Muscle layer of colon (tissue), 2 donors: ENCODE results near the gene FOXL3.

ENCODE experiments used
- H3K27ac ChIP-seq: one replicate; pipeline ENCODE4 v1.7.0; 2013; ENCODE audit warnings: low read depth, mild to moderate bottlenecking, low read length, moderate library complexity
- H3K27me3 ChIP-seq, 2 donors: one replicate each; pipeline ENCODE4 v1.7.0; 2013; ENCODE audit warnings: low read length in 2 of 2, mild to moderate bottlenecking in 2 of 2; ENCODE audit not compliant: insufficient read depth in 2 of 2, control insufficient read depth in 1 of 2
- H3K36me3 ChIP-seq: one replicate; pipeline ENCODE4 v1.7.0; 2013; ENCODE audit warnings: mild to moderate bottlenecking, low read length; ENCODE audit not compliant: insufficient read depth
- H3K4me1 ChIP-seq: one replicate; pipeline ENCODE4 v1.7.0; 2013; ENCODE audit warnings: mild to moderate bottlenecking, low read length; ENCODE audit not compliant: insufficient read depth
- H3K4me3 ChIP-seq, 2 donors: one replicate each; pipeline ENCODE4 v1.7.0; 2013; ENCODE audit warnings: low read length in 2 of 2, low read depth in 1 of 2, mild to moderate bottlenecking in 1 of 2, moderate library complexity in 1 of 2
- H3K9ac ChIP-seq: one replicate; pipeline ENCODE4 v1.7.0; 2013; ENCODE audit warnings: low read length
- H3K9me3 ChIP-seq: one replicate; pipeline ENCODE4 v1.7.0; 2013; ENCODE audit warnings: mild to moderate bottlenecking, low read length
- donor health status: abdominal sarcoma.
- donor health status: Adenocarcinoma of cecum.

Gene FOXL3

GRCh38 chr7:311131-311680 is 21.2 kb downstream of the FOXL3 start:
- no peak overlapping the region for H3K9ac ChIP-seq

DNA sequence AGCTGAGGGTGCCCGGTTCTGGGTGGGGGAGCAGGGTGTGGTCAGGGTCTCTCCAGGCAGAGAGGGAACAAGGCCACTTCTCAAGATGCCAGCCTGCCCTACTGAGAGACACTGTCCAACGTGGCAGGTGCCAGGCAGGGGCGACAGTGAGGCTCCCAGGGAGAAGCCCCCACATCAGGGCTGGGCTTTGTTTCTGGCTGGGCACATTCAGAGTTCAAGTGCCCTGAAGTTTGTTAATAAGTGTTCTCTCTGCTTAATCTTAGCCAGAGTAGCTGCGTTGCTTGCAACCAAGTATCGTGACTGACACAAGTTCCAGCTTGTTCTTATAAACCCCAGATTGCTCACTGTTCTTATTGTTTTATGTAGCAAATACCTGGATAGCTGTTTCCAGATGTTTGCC is 21.8 kb downstream of the FOXL3 start:
- no peaks in the 10 kb centered on the region for H3K4me1 ChIP-seq
- H3K9me3 ChIP-seq = peaks cover 3% of the 10 kb centered on the region
- no peaks in the 10 kb centered on the region for H3K27me3 ChIP-seq
- H3K36me3 ChIP-seq = no peaks in the 10 kb centered on the region
- no peak overlapping the region for H3K4me3 ChIP-seq
- no peak overlapping the region for H3K9ac ChIP-seq
- no peak overlapping the region for H3K27ac ChIP-seq

More at GRCh38 chr7:311131-311680, 21.2 kb downstream of the FOXL3 start:
- no peaks in the 10 kb centered on the region for H3K27me3 ChIP-seq
- H3K4me1 ChIP-seq = no peaks in the 10 kb centered on the region
- H3K4me3 ChIP-seq = no peak overlapping the region
- H3K27ac ChIP-seq = no peak overlapping the region
- peaks cover 3% of the 10 kb centered on the region for H3K9me3 ChIP-seq
- H3K36me3 ChIP-seq = no peaks in the 10 kb centered on the region

GRCh38 chr7:312424-312823 is 22.5 kb downstream of the FOXL3 start:
- H3K4me1 ChIP-seq = no peaks in the 10 kb centered on the region
- no peaks in the 10 kb centered on the region for H3K27me3 ChIP-seq
- H3K9ac ChIP-seq = no peak overlapping the region
- no peaks in the 10 kb centered on the region for H3K36me3 ChIP-seq
- peaks cover 3% of the 10 kb centered on the region for H3K9me3 ChIP-seq
- H3K27ac ChIP-seq = no peak overlapping the region
- H3K4me3 ChIP-seq = no peak overlapping the region

DNA sequence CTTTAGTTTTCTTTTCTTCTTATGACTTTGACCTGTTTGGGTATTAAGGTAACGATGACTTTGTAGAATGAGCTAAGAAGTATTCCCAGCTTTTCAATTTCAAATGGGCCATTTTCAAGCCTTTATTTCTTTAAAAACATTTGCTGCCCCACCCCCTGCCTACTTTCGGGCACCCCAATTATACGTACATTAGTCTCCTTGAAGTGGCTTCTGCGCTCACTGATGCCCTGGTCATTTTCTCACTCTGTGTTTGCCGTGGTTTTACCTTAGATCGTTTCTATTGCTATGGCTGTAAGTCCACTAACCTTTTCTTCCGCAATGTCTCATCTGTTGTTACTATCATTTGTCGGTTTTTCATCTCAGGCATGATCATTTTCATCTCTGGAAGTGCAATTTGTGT is 24.9 kb downstream of the FOXL3 start:
- H3K36me3 ChIP-seq = no peaks in the 10 kb centered on the region
- peaks cover 3% of the 10 kb centered on the region for H3K9me3 ChIP-seq
- H3K4me3 ChIP-seq = no peak overlapping the region
- no peaks in the 10 kb centered on the region for H3K27me3 ChIP-seq
- H3K27ac ChIP-seq = no peak overlapping the region
- H3K9ac ChIP-seq = no peak overlapping the region
- H3K4me1 ChIP-seq = no peaks in the 10 kb centered on the region

- Histone ChIP-seq H3K4me3 (no peak overlapping the region), H3K9me3 (peaks cover 3% of the 10 kb centered on the region), H3K27ac (no peak overlapping the region), H3K4me1 (no peaks in the 10 kb centered on the region), H3K36me3 (no peaks in the 10 kb centered on the region), H3K9ac (no peak overlapping the region), H3K27me3 (no peaks in the 10 kb centered on the region)
Observed at GRCh38 chr7:315516-316265, 25.7 kb downstream of the FOXL3 start.

DNA sequence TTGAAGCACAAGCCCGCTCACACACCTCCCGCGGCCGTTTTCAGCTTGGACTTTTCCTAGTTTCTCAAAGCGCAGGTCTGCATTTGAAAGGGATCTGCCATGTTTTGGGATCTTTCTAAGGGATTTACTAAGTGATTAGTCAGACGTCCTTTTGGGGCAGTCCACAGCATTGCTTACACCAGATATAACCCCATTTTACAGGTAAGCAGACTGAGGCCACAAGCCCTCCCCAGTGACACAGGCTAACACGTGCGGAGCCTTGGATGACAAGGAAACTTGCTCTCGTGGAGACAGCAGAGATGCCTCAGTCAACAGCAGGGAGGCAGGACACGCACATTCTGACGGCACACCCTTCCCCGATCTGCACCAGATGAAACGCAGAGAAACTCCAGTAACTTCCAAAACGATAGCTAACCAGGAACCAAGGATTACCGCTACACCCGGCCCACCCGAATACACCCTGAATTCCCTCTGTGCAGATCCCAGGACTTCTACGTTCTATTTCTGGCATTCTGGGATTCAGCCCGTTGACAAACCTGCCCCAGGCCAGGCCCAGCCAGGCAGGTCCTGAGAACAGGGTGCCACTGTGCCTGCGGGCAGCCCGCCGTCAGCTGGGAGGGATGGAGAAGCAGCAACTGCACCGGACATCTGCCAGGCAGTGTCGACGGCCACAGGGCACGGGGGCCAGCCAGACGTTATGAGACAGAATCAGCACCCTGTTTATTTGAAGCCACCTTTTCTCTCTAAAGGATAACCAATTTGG is 27.9 kb downstream of the FOXL3 start:
- Histone ChIP-seq H3K4me1 (no peaks in the 10 kb centered on the region), H3K4me3 (no peak overlapping the region), H3K9ac (no peak overlapping the region), H3K27me3 (peaks cover 0 to 14% of the 10 kb centered on the region in 2 donors), H3K9me3 (peaks cover 3% of the 10 kb centered on the region), H3K27ac (no peak overlapping the region), H3K36me3 (no peaks in the 10 kb centered on the region)

GRCh38 chr7:318476-318875 is 28.5 kb downstream of the FOXL3 start:
- Histone ChIP-seq H3K27me3 (peaks cover 0 to 15% of the 10 kb centered on the region in 2 donors), H3K4me3 (no peak overlapping the region), H3K4me1 (no peaks in the 10 kb centered on the region), H3K9me3 (peaks cover 3% of the 10 kb centered on the region), H3K36me3 (no peaks in the 10 kb centered on the region), H3K9ac (no peak overlapping the region), H3K27ac (no peak overlapping the region)

DNA sequence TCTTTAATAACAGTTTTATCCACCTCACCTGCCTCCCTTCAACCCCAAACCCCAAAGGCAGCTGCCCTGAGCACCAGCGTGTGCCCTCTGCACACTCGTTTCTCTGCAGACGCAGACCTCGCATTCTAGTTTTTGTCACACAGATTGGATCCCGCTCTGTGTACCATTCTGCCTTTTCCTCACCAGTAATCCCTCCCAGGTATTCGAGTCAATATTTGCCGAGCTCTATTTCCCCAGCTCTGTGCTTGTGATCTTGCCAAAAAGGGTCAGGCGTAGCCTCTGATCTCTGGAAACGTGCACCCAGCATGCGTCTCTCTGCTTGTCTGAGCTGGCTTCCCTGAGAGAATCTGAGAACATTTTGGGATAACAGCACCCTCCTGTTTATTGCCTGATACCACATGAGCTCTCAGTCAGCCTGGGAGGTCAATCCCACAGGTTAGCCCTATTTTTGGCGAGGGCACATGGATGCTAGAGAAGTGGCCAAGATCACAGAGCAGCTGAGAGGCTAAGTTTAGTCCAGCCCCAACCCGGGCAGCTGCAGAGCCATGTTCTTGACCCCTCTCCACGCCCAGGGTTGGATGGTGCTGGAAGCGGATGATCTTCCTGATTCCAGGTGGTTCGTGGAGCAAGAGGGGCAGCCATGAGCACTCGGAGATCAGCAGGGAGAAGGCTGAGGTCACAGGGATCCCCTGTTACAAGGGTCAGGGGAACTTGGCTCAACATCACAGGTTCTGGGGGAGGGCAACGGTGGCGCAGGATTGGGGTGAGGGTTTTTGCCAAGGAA is 29.1 kb downstream of the FOXL3 start:
- H3K36me3 ChIP-seq = no peaks in the 10 kb centered on the region
- H3K27me3 ChIP-seq = peaks cover 0 to 15% of the 10 kb centered on the region in 2 donors
- H3K27ac ChIP-seq = no peak overlapping the region
- H3K9ac ChIP-seq = no peak overlapping the region
- peaks cover 3% of the 10 kb centered on the region for H3K9me3 ChIP-seq
- no peak overlapping the region for H3K4me3 ChIP-seq
- H3K4me1 ChIP-seq = no peaks in the 10 kb centered on the region

DNA sequence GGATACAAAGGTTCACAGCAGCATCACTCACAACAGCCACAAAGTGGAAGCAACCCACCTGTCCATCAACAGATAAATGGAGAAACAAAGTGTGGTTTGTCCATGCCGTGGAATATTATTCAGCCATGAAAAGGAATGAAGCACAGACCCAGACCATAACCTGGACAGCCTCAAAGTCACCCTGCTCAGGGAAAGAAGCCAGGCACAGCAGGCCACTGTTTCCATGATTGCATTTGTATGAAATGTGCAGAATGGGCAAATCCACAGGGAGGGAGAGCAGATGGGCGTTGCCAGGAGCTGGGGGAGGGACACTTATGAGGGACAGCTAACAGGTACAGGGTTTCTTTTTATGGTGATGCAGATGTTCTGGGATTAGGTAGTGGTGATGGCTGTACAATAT is 30.3 kb downstream of the FOXL3 start:
- Histone ChIP-seq H3K4me3 (no peak overlapping the region), H3K27me3 (peaks cover 0 to 15% of the 10 kb centered on the region in 2 donors), H3K4me1 (no peaks in the 10 kb centered on the region), H3K36me3 (no peaks in the 10 kb centered on the region), H3K27ac (no peak overlapping the region), H3K9ac (no peak overlapping the region), H3K9me3 (no peaks in the 10 kb centered on the region)

DNA sequence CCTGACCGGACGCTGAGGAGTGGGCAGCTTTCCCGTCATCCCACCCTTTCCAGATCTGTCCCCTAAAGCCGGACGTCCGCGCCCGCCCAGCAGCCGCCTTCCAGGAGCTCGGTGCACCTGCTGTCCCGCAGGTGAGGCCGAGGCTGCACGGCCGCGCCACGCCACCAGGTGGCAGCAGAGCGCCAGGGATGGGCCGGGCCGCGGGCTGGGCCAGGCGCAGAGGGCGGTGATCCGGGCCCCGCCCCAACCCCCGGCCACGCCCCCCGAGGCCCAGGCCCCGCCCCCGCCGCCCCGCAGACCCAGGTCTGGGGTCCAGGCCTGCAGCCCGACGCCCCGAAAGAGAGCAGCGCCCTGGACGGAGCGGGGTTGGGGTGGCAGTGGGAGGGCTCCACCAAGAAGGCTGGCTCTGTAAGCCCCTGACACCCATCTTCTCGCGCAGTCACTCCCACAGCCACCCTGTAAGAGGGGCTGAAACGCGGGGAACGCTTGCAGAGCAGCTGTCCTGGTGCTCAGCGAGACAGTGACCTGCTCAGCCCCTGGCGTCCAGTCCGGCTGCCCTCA is 32.2 kb downstream of the FOXL3 start:
- Histone ChIP-seq H3K9me3 (peaks cover 4% of the 10 kb centered on the region), H3K36me3 (no peaks in the 10 kb centered on the region), H3K27ac (no peak overlapping the region), H3K27me3 (peaks cover 0 to 15% of the 10 kb centered on the region in 2 donors), H3K4me1 (no peaks in the 10 kb centered on the region), H3K9ac (no peak overlapping the region), H3K4me3 (no peak overlapping the region)

- H3K9ac ChIP-seq = no peak overlapping the region
- H3K27me3 ChIP-seq = peaks cover 0 to 15% of the 10 kb centered on the region in 2 donors
- no peaks in the 10 kb centered on the region for H3K36me3 ChIP-seq
- H3K27ac ChIP-seq = no peak overlapping the region
- no peak overlapping the region for H3K4me3 ChIP-seq
- peaks cover 4% of the 10 kb centered on the region for H3K9me3 ChIP-seq
- H3K4me1 ChIP-seq = no peaks in the 10 kb centered on the region
Observed at GRCh38 chr7:322708-323111, 32.7 kb downstream of the FOXL3 start.
